K562 (cell line): ENCODE data around the gene HNRNPA2B1.
"Not testable (repeated sequence)": the region's sequence is repeated elsewhere in the genome, so short reads cannot be mapped to it uniquely, and the experiment has no call there.

Experiments
- GATAD2B ChIP-seq: fragments of 450-650 bp; IDR thresholded peaks from 2 replicates; pipeline ENCODE4 v1.6.1; 2017; ENCODE audit warnings: mild to moderate bottlenecking, borderline replicate concordance
- TF ChIP-seq, protein P1 (sequence below), 3 experiments: IDR thresholded peaks in 2 of 3; conservative IDR thresholded peaks in 1 of 3; 2 replicates each; pipeline ENCODE4 v1.5.1; 2011 to 2012; ENCODE audit warnings: low read length in 3 of 3, mild to moderate bottlenecking in 3 of 3, control low read depth in 2 of 3, improper control_type of control experiment in 1 of 3, inconsistent platforms in 1 of 3, low read depth in 1 of 3, mixed read lengths in 1 of 3, moderate library complexity in 1 of 3; ENCODE audit not compliant: insufficient read depth in 2 of 3
- TF ChIP-seq, protein P2 (sequence below), 2 experiments: fragments of 450-650 bp; formaldehyde crosslinking in 1 of 2; IDR thresholded peaks; 2 replicates each; pipeline versions ENCODE4 v1.4.0 to v1.6.1; 2014 to 2020; ENCODE audit warnings: mild to moderate bottlenecking in 2 of 2, borderline replicate concordance in 1 of 2, low read depth in 1 of 2

DNA sequence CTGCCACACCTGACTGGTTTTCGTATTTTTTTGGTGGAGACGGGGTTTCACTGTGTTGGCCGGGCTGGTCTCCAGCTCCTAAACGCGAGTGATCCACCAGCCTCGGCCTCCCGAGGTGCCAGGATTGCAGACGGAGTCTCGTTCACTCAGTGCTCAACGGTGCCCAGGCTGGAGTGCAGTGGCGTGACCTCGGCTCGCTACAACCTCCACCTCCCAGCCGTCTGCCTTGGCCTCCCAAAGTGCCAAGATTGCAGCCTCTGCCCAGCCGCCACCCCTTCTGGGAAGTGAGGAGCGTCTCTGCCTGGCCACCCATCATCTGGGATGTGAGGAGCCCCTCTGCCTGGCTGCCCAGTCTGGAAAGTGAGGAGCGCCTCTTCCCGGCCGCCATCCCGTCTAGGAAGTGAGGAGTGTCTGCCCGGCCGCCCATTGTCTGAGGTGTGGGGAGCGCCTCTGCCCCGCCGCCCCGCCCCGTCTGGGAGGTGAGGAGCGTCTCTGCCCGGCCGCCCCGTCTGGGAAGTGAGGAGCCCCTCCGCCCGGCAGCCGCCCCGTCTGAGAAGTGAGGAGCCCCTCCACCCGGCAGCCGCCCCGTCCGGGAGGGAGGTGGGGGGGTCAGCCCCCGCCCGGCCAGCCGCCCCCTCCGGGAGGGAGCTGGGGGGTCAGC is 52.8 kb downstream of the HNRNPA2B1 start:
- TF ChIP-seq GATAD2B: not testable (repeated sequence)
- TF ChIP-seq, protein P1, sequence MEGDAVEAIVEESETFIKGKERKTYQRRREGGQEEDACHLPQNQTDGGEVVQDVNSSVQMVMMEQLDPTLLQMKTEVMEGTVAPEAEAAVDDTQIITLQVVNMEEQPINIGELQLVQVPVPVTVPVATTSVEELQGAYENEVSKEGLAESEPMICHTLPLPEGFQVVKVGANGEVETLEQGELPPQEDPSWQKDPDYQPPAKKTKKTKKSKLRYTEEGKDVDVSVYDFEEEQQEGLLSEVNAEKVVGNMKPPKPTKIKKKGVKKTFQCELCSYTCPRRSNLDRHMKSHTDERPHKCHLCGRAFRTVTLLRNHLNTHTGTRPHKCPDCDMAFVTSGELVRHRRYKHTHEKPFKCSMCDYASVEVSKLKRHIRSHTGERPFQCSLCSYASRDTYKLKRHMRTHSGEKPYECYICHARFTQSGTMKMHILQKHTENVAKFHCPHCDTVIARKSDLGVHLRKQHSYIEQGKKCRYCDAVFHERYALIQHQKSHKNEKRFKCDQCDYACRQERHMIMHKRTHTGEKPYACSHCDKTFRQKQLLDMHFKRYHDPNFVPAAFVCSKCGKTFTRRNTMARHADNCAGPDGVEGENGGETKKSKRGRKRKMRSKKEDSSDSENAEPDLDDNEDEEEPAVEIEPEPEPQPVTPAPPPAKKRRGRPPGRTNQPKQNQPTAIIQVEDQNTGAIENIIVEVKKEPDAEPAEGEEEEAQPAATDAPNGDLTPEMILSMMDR (IDR thresholded peaks at IDR 0.05 in 2 of 3, conservative IDR thresholded peaks at IDR 0.05 in 1 of 3; ENCODE audit: insufficient read depth in 2 of 3, low read depth in 1 of 3, low read length in 3 of 3): not testable (repeated sequence)
- TF ChIP-seq, protein P2, sequence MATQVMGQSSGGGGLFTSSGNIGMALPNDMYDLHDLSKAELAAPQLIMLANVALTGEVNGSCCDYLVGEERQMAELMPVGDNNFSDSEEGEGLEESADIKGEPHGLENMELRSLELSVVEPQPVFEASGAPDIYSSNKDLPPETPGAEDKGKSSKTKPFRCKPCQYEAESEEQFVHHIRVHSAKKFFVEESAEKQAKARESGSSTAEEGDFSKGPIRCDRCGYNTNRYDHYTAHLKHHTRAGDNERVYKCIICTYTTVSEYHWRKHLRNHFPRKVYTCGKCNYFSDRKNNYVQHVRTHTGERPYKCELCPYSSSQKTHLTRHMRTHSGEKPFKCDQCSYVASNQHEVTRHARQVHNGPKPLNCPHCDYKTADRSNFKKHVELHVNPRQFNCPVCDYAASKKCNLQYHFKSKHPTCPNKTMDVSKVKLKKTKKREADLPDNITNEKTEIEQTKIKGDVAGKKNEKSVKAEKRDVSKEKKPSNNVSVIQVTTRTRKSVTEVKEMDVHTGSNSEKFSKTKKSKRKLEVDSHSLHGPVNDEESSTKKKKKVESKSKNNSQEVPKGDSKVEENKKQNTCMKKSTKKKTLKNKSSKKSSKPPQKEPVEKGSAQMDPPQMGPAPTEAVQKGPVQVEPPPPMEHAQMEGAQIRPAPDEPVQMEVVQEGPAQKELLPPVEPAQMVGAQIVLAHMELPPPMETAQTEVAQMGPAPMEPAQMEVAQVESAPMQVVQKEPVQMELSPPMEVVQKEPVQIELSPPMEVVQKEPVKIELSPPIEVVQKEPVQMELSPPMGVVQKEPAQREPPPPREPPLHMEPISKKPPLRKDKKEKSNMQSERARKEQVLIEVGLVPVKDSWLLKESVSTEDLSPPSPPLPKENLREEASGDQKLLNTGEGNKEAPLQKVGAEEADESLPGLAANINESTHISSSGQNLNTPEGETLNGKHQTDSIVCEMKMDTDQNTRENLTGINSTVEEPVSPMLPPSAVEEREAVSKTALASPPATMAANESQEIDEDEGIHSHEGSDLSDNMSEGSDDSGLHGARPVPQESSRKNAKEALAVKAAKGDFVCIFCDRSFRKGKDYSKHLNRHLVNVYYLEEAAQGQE (IDR thresholded peaks at IDR 0.05; ENCODE audit: borderline replicate concordance): not testable (repeated sequence)
- TF ChIP-seq, protein P2 (CRISPR knock-in tag; IDR thresholded peaks at IDR 0.05; ENCODE audit: low read depth): not testable (repeated sequence)
